Endodermal cell (in vitro differentiated cells): ENCODE measurements around the gene ACOX2. TPM values are rescaled to one million over a fixed set of nuclear protein-coding genes. Genes with fewer than 3 reads are reported as not detected.
A peak's percentile ranks its signal among the peaks of the same experiment; 100 is the strongest.

Experiments used
- DNase-seq: peaks from one replicate; pipeline ENCODE4 v3.0.0-alpha.2; 2017
- H3K27ac ChIP-seq: 2 replicates; pipeline ENCODE4 v1.5.1; 2013; ENCODE audit warnings: mild to moderate bottlenecking, low read depth, low read length, moderate library complexity
- H3K27me3 ChIP-seq: 2 replicates; pipeline ENCODE4 v1.6.1; 2013; ENCODE audit warnings: mild to moderate bottlenecking, low read length, moderate library complexity; ENCODE audit not compliant: insufficient read depth, control insufficient read depth, poor library complexity, severe bottlenecking
- H3K36me3 ChIP-seq: 2 replicates; pipeline ENCODE4 v1.7.0; 2013; ENCODE audit warnings: mild to moderate bottlenecking, low read length, moderate library complexity; ENCODE audit not compliant: control insufficient read depth, insufficient read depth
- H3K4me1 ChIP-seq: one replicate; pipeline ENCODE4 v1.7.0; 2013; ENCODE audit warnings: low read length; ENCODE audit not compliant: control insufficient read depth, insufficient read depth
- H3K4me3 ChIP-seq: 2 replicates; pipeline ENCODE4 v1.5.1; 2013; ENCODE audit warnings: mild to moderate bottlenecking, low read length, moderate library complexity
- H3K9ac ChIP-seq: 2 replicates; pipeline ENCODE4 v1.6.1; 2013; ENCODE audit warnings: mild to moderate bottlenecking, low read length, moderate library complexity; ENCODE audit not compliant: poor library complexity, severe bottlenecking; ENCODE audit errors: extremely low read depth
- H3K9me3 ChIP-seq: 2 replicates; pipeline ENCODE4 v1.6.1; 2013; ENCODE audit warnings: mild to moderate bottlenecking, low read length, moderate library complexity; ENCODE audit not compliant: control insufficient read depth
- H3K27ac Mint-ChIP-seq: 2 replicates; pipeline ENCODE4 v1.8.0; 2020; ENCODE audit warnings: mixed read lengths
- H3K27me3 Mint-ChIP-seq: 2 replicates; pipeline ENCODE4 v1.8.0; 2021; ENCODE audit warnings: mild to moderate bottlenecking, mixed read lengths; ENCODE audit not compliant: insufficient read depth
- H3K36me3 Mint-ChIP-seq: 2 replicates; pipeline ENCODE4 v1.8.0; 2020; ENCODE audit warnings: low read depth, mixed read lengths
- H3K4me1 Mint-ChIP-seq: 2 replicates; pipeline ENCODE4 v1.8.0; 2020; ENCODE audit warnings: mixed read lengths
- H3K4me3 Mint-ChIP-seq: 2 replicates; pipeline ENCODE4 v1.8.0; 2020; ENCODE audit warnings: mild to moderate bottlenecking, moderate library complexity, mixed read lengths
- H3K9me3 Mint-ChIP-seq: 2 replicates; pipeline ENCODE4 v1.8.0; 2020; ENCODE audit warnings: mild to moderate bottlenecking, mixed read lengths
- WGBS, 2 experiments: methylation state at CpG; one replicate each; pipeline versions ENCODE4 v1.1.5 to v1.1.7; 2013; ENCODE audit warnings: missing lambda C conversion rate in 2 of 2, mixed read lengths in 1 of 2; ENCODE audit not compliant: insufficient coverage in 1 of 2, insufficient read length in 1 of 2; 5-methylcytosine and 5-hydroxymethylcytosine counted together
- total RNA-seq, 2 donors: library from RNA; stranded (reverse); fragmentation: NEBNext Ultra II Directional in 1 of 2; extraction: Animal tissue kit (Norgen Biotek cat#: 25700) in 1 of 2; gene quantifications; 2 replicates in 1 of 2; 3 replicates in 1 of 2; pipeline ENCODE4 v1.2.1, GENCODE V29; 2021
- TF ChIP-seq, protein P1 (sequence below): fragments of 200-600 bp; sonication (generic); conservative IDR thresholded peaks from 2 replicates; pipeline ENCODE4 v1.5.0; 2021; ENCODE audit warnings: antibody characterized with exemption, mild to moderate bottlenecking

Gene ACOX2
- total RNA-seq, 2 donors from 2014 or later, result 6.6 to 9.8 TPM

DNA sequence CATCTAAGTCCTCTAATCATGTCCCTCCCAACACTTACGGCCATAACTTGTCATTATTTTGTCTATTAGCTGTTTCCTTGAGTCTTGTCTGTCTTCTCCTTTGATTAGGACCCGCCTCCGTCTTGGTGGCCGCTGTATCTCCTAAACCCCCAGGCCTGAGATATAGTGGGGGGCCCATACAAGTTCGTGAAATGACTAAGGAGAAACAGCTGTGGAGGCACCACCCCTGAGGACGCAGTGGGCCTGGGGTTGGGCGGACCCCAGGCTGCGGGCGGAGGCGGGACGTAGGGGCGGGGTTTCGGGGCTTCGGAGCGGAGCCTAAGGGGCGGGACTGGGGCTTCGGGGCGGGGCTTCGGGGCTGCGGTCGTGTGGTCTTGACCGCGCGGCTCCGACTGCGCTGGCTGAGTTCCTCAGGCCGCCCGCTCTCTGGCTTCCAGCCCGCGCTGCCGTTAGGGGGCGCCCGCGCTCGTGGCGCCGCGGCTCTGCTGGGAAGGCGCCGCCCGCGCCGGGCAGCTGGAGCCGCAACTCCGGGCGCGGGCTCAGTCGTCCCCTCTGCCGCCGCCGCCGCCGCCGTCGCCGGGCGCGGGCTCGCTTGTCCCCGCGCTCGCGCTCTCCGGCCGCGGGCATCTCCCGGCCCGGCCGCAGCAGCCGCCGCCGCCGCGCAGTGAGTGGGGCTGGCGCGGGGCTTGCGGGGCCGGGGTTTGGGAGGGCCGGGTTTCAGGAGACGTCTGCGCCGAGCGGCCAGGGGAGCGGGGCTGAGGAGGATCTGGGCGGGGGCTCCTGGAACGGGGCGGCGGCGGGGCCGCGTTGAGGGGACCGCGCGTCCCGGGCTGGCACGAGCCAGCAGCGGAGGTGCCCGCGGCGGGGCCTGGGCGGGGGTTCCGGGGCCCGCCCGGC, 45.2 kb downstream of the ACOX2 start, which contains the start of gene KCTD6:
Gene KCTD6, plus strand, starts transcription at position 591 of the 897 bp plus-strand sequence. CDS start 6,660 bp downstream, outside the sequence.
- Mint-ChIP-seq H3K4me3 (peak within 1 kb of the TSS; percentile 76), H3K27me3 (peaks cover 22% of the 10 kb centered on the region), H3K36me3 (no peaks in the 10 kb centered on the region), H3K9me3 (no peaks in the 10 kb centered on the region), H3K4me1 (peaks cover 55% of the 10 kb centered on the region), H3K27ac (peak within 1 kb of the TSS; percentile 78)
- peak within 1 kb of the TSS; percentile 83 for H3K4me3 ChIP-seq
- peak within 1 kb of the TSS; percentile 54 for H3K27ac ChIP-seq
- TF ChIP-seq, protein P1, sequence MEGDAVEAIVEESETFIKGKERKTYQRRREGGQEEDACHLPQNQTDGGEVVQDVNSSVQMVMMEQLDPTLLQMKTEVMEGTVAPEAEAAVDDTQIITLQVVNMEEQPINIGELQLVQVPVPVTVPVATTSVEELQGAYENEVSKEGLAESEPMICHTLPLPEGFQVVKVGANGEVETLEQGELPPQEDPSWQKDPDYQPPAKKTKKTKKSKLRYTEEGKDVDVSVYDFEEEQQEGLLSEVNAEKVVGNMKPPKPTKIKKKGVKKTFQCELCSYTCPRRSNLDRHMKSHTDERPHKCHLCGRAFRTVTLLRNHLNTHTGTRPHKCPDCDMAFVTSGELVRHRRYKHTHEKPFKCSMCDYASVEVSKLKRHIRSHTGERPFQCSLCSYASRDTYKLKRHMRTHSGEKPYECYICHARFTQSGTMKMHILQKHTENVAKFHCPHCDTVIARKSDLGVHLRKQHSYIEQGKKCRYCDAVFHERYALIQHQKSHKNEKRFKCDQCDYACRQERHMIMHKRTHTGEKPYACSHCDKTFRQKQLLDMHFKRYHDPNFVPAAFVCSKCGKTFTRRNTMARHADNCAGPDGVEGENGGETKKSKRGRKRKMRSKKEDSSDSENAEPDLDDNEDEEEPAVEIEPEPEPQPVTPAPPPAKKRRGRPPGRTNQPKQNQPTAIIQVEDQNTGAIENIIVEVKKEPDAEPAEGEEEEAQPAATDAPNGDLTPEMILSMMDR, result peak; percentile 88
- H3K27me3 ChIP-seq, result no peaks in the 10 kb centered on the region
- WGBS, 2 experiments, result 1 to 5% methylated on average over 24 to 104 of the region's 104 CpGs
- peak; percentile 98 for DNase-seq
- H3K4me1 ChIP-seq, result peaks cover 9% of the 10 kb centered on the region
- H3K9ac ChIP-seq, result peak within 1 kb of the TSS; percentile 41
- no peaks in the 10 kb centered on the region for H3K36me3 ChIP-seq
- H3K9me3 ChIP-seq, result no peaks in the 10 kb centered on the region

DNA sequence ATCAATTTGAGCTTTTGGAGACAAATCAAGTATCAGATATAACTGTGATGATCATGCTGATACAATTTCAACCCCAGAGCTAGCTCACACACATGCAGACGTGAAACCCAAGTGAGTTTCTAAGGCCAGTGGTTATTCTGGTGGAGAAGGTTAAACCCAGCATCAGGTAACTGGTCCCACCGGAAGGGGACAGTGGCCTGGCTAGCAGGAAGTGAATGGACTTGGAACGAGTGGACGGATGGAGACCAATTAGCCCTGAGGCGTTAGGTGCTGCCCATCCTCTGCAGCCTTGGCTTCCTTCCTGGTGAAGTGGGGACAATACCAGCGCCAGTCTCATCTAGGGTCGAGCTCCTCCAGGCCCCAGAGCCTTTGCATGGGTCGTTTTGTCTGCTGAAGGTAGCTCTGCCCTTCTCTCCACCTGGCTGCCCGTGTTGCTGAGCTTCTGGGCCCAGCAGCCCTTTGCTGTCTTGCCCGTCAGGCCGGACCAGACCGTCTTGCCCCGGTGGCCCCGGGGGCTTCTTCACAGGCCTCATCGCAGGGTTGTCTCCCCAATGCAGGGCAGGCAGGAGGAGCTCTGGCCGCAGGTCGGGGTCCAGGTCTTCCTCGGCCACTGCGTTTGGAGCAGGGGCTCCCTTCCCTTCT, 46.0 kb downstream of the ACOX2 start:
- peaks cover 26% of the 10 kb centered on the region for H3K27me3 Mint-ChIP-seq
- no peak for DNase-seq
- WGBS, 2 experiments, result 86% methylated on average over 18 to 19 of the region's 19 CpGs
- peak overlapping the region; percentile 76 for H3K4me3 Mint-ChIP-seq
- Histone ChIP-seq H3K9ac (peak overlapping the region; percentile 7), H3K4me3 (peak overlapping the region; percentile 67), H3K4me1 (peaks cover 5% of the 10 kb centered on the region), H3K27ac (no peak overlapping the region), H3K9me3 (no peaks in the 10 kb centered on the region), H3K27me3 (no peaks in the 10 kb centered on the region), H3K36me3 (no peaks in the 10 kb centered on the region)
- TF ChIP-seq, protein P1, result no peak
- peaks cover 47% of the 10 kb centered on the region for H3K4me1 Mint-ChIP-seq
- no peaks in the 10 kb centered on the region for H3K9me3 Mint-ChIP-seq
- H3K27ac Mint-ChIP-seq, result peak overlapping the region; percentile 78
- H3K36me3 Mint-ChIP-seq, result no peaks in the 10 kb centered on the region

DNA sequence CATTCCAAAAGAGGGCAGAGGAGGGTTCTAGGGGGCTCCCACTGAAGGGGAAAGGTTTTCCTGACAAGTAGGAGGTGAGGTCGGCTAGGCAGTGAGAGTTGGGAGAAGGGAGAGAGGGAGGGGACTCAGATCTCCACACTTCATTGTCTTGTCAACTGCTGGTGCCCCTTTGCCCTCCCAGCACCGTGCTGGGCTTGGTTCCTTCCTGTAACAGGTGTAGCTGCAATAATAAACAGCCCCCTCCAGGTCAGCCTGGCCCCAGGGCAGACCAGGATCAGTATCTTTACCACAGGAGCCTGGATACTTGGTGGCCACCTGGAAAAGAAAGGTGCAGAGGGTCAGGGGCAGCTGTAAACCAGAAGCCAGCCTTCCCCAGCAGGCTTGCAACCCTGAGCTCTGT, 48.0 kb downstream of the ACOX2 start:
- no peaks in the 10 kb centered on the region for H3K9me3 ChIP-seq
- WGBS, 2 experiments, result 58 to 67% methylated on average over 1 to 2 of the region's 2 CpGs
- Mint-ChIP-seq H3K4me1 (peaks cover 40% of the 10 kb centered on the region), H3K36me3 (no peaks in the 10 kb centered on the region), H3K27ac (no peak overlapping the region), H3K27me3 (peaks cover 33% of the 10 kb centered on the region), H3K4me3 (no peak overlapping the region), H3K9me3 (no peaks in the 10 kb centered on the region)
- TF ChIP-seq, protein P1, result no peak
- no peak for DNase-seq
- H3K9ac ChIP-seq, result no peak overlapping the region
- no peak overlapping the region for H3K4me3 ChIP-seq
- H3K27ac ChIP-seq, result no peak overlapping the region
- no peaks in the 10 kb centered on the region for H3K36me3 ChIP-seq
- H3K4me1 ChIP-seq, result peaks cover 7% of the 10 kb centered on the region
- H3K27me3 ChIP-seq, result no peaks in the 10 kb centered on the region
